Astrocyte of the hippocampus (primary cell): Measurements from ENCODE around the gene GAS1.

Experiments used
- DNase-seq: peaks from one replicate; pipeline ENCODE4 v3.0.0; 2011; ENCODE audit warnings: low read depth, low spot score

GAS1 gene

GRCh38 chr9:86965636-86966395, 18.5 kb upstream of the GAS1 start:
- DNase-seq, result no peak

GRCh38 chr9:86962692-86963091, 15.4 kb upstream of the GAS1 start:
- DNase-seq, result no peak

GRCh38 chr9:86960938-86961337, 13.6 kb upstream of the GAS1 start:
- DNase-seq, result no peak

- DNase-seq, result no peak
These were observed 10.9 kb upstream of the GAS1 start for GRCh38 chr9:86958203-86958602.

- DNase-seq, result no peak
These were observed 8.3 kb upstream of the GAS1 start for GRCh38 chr9:86955561-86955960.

- no peak for DNase-seq
These were observed 7.7 kb upstream of the GAS1 start for GRCh38 chr9:86955042-86955441.

GRCh38 chr9:86953181-86953580, 5.9 kb upstream of the GAS1 start:
- DNase-seq, result no peak

- peak; percentile 91 for DNase-seq
These were observed 996 bp upstream of the GAS1 start for GRCh38 chr9:86948074-86948929.

- DNase-seq, result peak; percentile 90
These were observed 833 bp downstream of the GAS1 start for GRCh38 chr9:86946201-86947145.

GRCh38 chr9:86945728-86946200, 1.5 kb downstream of the GAS1 start:
- peak; percentile 79 for DNase-seq

- peak; percentile 52 for DNase-seq
These were observed 2.2 kb downstream of the GAS1 start for GRCh38 chr9:86944796-86945727.

- DNase-seq, result peak; percentile 34
These were observed 3.8 kb downstream of the GAS1 start for GRCh38 chr9:86943201-86944113.

- peak; percentile 22 for DNase-seq
These were observed 4.8 kb downstream of the GAS1 start for GRCh38 chr9:86942281-86943200.

GRCh38 chr9:86941197-86941596, 6.1 kb downstream of the GAS1 start:
- DNase-seq, result no peak

GRCh38 chr9:86940774-86941173, 6.5 kb downstream of the GAS1 start:
- peak; percentile 19 for DNase-seq

GRCh38 chr9:86939891-86940290, 7.4 kb downstream of the GAS1 start:
- no peak for DNase-seq

GRCh38 chr9:86939321-86939720, 8.0 kb downstream of the GAS1 start:
- no peak for DNase-seq

- no peak for DNase-seq
These were observed 8.5 kb downstream of the GAS1 start for GRCh38 chr9:86938780-86939179.
